PFSK-1 (cell line): Measurements from ENCODE around the gene ZNF620.

Experiments
- FOXP2 ChIP-seq: optimal IDR thresholded peaks from 2 replicates; pipeline ENCODE3; 2011; ENCODE audit warnings: borderline replicate concordance, control low read depth, inconsistent platforms; ENCODE audit not compliant: insufficient read depth; ENCODE audit errors: extremely low read length, extremely low read depth
- POLR2AphosphoS5 ChIP-seq: IDR thresholded peaks from 2 replicates; pipeline ENCODE4 v1.6.1; 2012; ENCODE audit warnings: low read depth, mild to moderate bottlenecking, control low read depth, low read length, moderate library complexity
- REST ChIP-seq, 2 experiments: IDR thresholded peaks; 2 replicates each; pipeline versions ENCODE4 v1.6.1 to v1.8.0; 2011 to 2012; ENCODE audit warnings: low read depth in 2 of 2, low read length in 2 of 2, control low read depth in 1 of 2, inconsistent platforms in 1 of 2, mild to moderate bottlenecking in 1 of 2, moderate library complexity in 1 of 2; ENCODE audit not compliant: insufficient read depth in 1 of 2
- SIN3A ChIP-seq: IDR thresholded peaks from 2 replicates; pipeline ENCODE4 v1.6.1; 2012; ENCODE audit warnings: mild to moderate bottlenecking, low read length, moderate library complexity, borderline replicate concordance; ENCODE audit not compliant: insufficient read depth
- TAF1 ChIP-seq: IDR thresholded peaks from 2 replicates; pipeline ENCODE4 v1.6.1; 2012; ENCODE audit warnings: low read length, control low read depth, borderline replicate concordance; ENCODE audit not compliant: insufficient read depth

Gene ZNF620

GRCh38 chr3:40523781-40524180 lies 17.9 kb downstream of the ZNF620 start:
- TF ChIP-seq SIN3A, result no peak

- TF ChIP-seq REST (IDR thresholded peaks at IDR 0.05; ENCODE audit: insufficient read depth in 1 of 2, low read depth in 2 of 2, low read length in 2 of 2) (no peak), FOXP2 (no peak), SIN3A (no peak), TAF1 (no peak), POLR2AphosphoS5 (no peak)
Measured at GRCh38 chr3:40524222-40524567, 18.4 kb downstream of the ZNF620 start.

- TF ChIP-seq REST (IDR thresholded peaks at IDR 0.05; ENCODE audit: insufficient read depth in 1 of 2, low read depth in 2 of 2, low read length in 2 of 2) (peak; percentile 15 to 38; a peak in 1 of 4 replicates), SIN3A (no peak), TAF1 (0 out of 2 replicates have a peak, but pooled peaks have one; percentile 53), POLR2AphosphoS5 (peak; percentile 83), FOXP2 (peak; percentile 54)
Measured at GRCh38 chr3:40524568-40525285, 18.9 kb downstream of the ZNF620 start, which contains the start of gene ZNF621. Gene ZNF621, plus strand, starts transcription at chr3:40524960. Its CDS starts 881 bp downstream, at chr3:40525841.

GRCh38 chr3:40528426-40528825 lies 22.6 kb downstream of the ZNF620 start:
- TF ChIP-seq TAF1 (no peak), POLR2AphosphoS5 (no peak), REST (IDR thresholded peaks at IDR 0.05; ENCODE audit: insufficient read depth in 1 of 2, low read depth in 2 of 2, low read length in 2 of 2) (no peak), FOXP2 (no peak), SIN3A (no peak)

GRCh38 chr3:40532252-40532651 lies 26.4 kb downstream of the ZNF620 start:
- TF ChIP-seq FOXP2 (no peak), TAF1 (no peak), REST (IDR thresholded peaks at IDR 0.05; ENCODE audit: insufficient read depth in 1 of 2, low read depth in 2 of 2, low read length in 2 of 2) (no peak), SIN3A (no peak), POLR2AphosphoS5 (no peak)
